A673 (cell line): ENCODE measurements around the gene EIF3A. TPM values are rescaled to one million over a fixed set of nuclear protein-coding genes. Genes with fewer than 3 reads are reported as not detected.

Experiments used
- BruUV-seq: library from RNA; stranded (reverse); fragments of 400-500 nt; replicated peaks from 2 replicates; lab custom pipeline; 2021; lab: Mats Ljungman, UMichigan
- CTCF ChIA-PET: fragments of 300-600 bp; sonication (Branson Sonifier 250); formaldehyde crosslinking; loops from one replicate; lab custom pipeline; 2022; ENCODE audit warnings: antibody characterized with exemption; lab: Charles Lee
- POLR2A ChIA-PET: fragments of 300-600 bp; sonication (Branson Sonifier 250); formaldehyde crosslinking; loops from one replicate; lab custom pipeline; 2022; ENCODE audit warnings: antibody characterized with exemption; ENCODE audit not compliant: low non-redundant PET; lab: Charles Lee
- DNase-seq: peaks from one replicate; pipeline ENCODE4 v3.0.0-alpha.2; 2015; ENCODE audit warnings: low spot score
- H3K27ac ChIP-seq: fragments of 200-600 bp; sonication (generic); 2 replicates; pipeline ENCODE4 v1.5.1; 2016; ENCODE audit warnings: mixed run types, low read depth, mild to moderate bottlenecking, mixed read lengths, antibody characterized with exemption, low read length; ENCODE audit not compliant: poor library complexity, severe bottlenecking
- H3K27me3 ChIP-seq: fragments of 200-600 bp; sonication (generic); replicated peaks from 2 replicates; pipeline ENCODE4 v1.6.1; 2017; ENCODE audit warnings: mixed run types, low read depth, mild to moderate bottlenecking, mixed read lengths, antibody characterized with exemption, low read length; ENCODE audit not compliant: insufficient read depth, poor library complexity
- H3K36me3 ChIP-seq: fragments of 200-600 bp; sonication (generic); 2 replicates; pipeline ENCODE4 v1.6.1; 2016; ENCODE audit warnings: mixed run types, mild to moderate bottlenecking, mixed read lengths, antibody characterized with exemption, low read length; ENCODE audit not compliant: insufficient read depth, poor library complexity, severe bottlenecking
- H3K4me1 ChIP-seq: fragments of 200-600 bp; sonication (generic); 2 replicates; pipeline ENCODE4 v1.6.1; 2017; ENCODE audit warnings: mixed run types, mild to moderate bottlenecking, mixed read lengths, antibody characterized with exemption, low read length; ENCODE audit not compliant: insufficient read depth, poor library complexity, severe bottlenecking
- H3K4me3 ChIP-seq: fragments of 200-600 bp; sonication (generic); 2 replicates; pipeline ENCODE4 v1.5.1; 2016; ENCODE audit warnings: low read depth, mixed run types, mild to moderate bottlenecking, mixed read lengths, low read length; ENCODE audit not compliant: poor library complexity, severe bottlenecking
- H3K9me3 ChIP-seq: fragments of 200-600 bp; sonication (generic); 2 replicates; pipeline ENCODE4 v1.6.1; 2016; ENCODE audit warnings: mixed run types, low read depth, mild to moderate bottlenecking, mixed read lengths, antibody characterized with exemption, low read length; ENCODE audit not compliant: poor library complexity, severe bottlenecking
- EZH2 ChIP-seq: fragments of 200-600 bp; sonication (generic); IDR thresholded peaks from 2 replicates; pipeline ENCODE4 v1.6.1; 2017; ENCODE audit warnings: borderline replicate concordance, low read depth, mild to moderate bottlenecking, mixed read lengths, antibody characterized with exemption, low read length; ENCODE audit not compliant: poor library complexity, severe bottlenecking
- intact Hi-C: fragments of 100-400 bp; cut with micrococcal nuclease; formaldehyde crosslinking; loops from one replicate; pipeline ENCODE4 v1.10.0; 2022; ENCODE audit not compliant: unreplicated experiment
- total RNA-seq: library from RNA; stranded (reverse); gene quantifications from 2 replicates; pipeline ENCODE4 v1.2.3, GENCODE V29; 2021
- TF ChIP-seq, protein P1 (sequence below): fragments of 300-800, 200-600 bp; sonication (generic); conservative IDR thresholded peaks from 2 replicates; pipeline ENCODE4 v1.5.1; 2017; ENCODE audit warnings: low read depth, mild to moderate bottlenecking, antibody characterized with exemption, low read length, moderate library complexity, mixed read lengths

Gene EIF3A
- total RNA-seq, 1 experiment from 2014 or later = 181 TPM

DNA sequence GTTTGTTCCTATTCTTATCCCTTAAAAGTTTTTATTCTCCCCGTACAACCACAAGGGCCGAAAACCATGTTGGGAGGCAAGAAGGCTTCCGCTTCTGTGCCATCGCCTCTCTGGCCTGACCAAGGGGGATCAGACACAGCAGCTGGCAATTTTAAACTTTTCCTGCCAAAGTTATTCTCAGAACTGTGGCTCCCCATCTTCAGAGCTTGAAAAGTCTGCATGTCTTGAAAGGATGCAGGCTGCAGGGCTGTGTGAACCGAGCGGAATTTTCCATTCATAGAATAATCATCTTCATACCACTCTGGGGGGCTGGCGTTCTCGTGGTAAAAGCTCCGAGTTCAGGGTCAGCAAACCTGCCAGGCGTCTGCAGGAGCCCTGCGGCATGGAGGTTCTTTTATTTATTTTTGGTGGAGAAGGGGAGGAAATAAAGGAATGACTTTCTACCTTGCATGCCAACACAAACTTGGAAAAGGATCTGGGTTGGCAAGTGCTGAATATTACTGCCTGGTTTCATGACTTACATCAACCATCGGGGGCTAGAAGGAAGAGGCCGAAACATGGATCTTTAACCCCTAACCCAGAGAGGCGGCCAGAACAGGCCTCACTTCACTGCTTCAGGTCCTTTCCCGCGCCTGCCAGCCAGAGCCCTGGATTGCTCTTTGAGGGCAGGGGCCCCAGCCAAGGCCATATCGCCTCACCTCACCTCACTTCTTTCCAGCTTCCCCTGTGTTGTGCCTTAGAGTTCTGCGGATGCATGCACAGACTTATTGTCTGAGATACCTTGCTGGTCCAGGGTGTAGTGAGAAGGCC lies 54.1 kb downstream of the EIF3A start:
- no peak for DNase-seq
- Histone ChIP-seq H3K27me3 (no peaks in the 10 kb centered on the region), H3K36me3 (no peaks in the 10 kb centered on the region), H3K27ac (no peak overlapping the region), H3K4me3 (no peak overlapping the region), H3K4me1 (no peaks in the 10 kb centered on the region), H3K9me3 (no peaks in the 10 kb centered on the region)
- ChIA-PET CTCF (no interaction called here), POLR2A (no interaction called here)
- intact Hi-C loops = loop anchor here (10.0 kb wide), 1 partner anchor 462 kb away; no protein-coding TSS in a partner anchor
- TF ChIP-seq EZH2 = no peak
- TF ChIP-seq, protein P1, sequence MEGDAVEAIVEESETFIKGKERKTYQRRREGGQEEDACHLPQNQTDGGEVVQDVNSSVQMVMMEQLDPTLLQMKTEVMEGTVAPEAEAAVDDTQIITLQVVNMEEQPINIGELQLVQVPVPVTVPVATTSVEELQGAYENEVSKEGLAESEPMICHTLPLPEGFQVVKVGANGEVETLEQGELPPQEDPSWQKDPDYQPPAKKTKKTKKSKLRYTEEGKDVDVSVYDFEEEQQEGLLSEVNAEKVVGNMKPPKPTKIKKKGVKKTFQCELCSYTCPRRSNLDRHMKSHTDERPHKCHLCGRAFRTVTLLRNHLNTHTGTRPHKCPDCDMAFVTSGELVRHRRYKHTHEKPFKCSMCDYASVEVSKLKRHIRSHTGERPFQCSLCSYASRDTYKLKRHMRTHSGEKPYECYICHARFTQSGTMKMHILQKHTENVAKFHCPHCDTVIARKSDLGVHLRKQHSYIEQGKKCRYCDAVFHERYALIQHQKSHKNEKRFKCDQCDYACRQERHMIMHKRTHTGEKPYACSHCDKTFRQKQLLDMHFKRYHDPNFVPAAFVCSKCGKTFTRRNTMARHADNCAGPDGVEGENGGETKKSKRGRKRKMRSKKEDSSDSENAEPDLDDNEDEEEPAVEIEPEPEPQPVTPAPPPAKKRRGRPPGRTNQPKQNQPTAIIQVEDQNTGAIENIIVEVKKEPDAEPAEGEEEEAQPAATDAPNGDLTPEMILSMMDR = no peak
- no TSS peak for BruUV-seq

DNA sequence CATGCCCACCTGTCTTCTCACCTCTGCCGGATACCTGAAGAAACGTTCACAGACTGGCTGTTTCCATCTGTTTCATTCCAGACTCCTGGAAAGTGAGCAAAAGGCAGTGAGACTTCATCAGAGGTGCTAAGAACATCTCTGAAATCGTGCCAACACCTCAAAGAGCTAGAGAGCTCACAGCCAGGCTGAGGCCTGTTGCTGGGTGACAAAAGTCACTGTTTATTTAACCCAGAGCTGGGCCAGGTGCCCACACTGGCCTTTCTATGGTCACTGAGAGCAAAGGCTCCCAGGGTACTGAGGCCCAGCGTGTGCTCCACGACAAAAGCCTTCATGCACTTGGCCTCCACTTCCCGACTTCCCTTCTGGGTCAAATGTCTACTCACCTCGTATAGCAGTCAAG lies 54.8 kb downstream of the EIF3A start:
- ChIA-PET POLR2A (no interaction called here), CTCF (no interaction called here)
- no peak for DNase-seq
- no peaks in the 10 kb centered on the region for H3K9me3 ChIP-seq
- no peaks in the 10 kb centered on the region for H3K36me3 ChIP-seq
- BruUV-seq = no TSS peak
- intact Hi-C loops = loop anchor here (10.0 kb wide), 1 partner anchor 461 kb away; no protein-coding TSS in a partner anchor
- no peaks in the 10 kb centered on the region for H3K4me1 ChIP-seq
- H3K4me3 ChIP-seq = no peak overlapping the region
- no peaks in the 10 kb centered on the region for H3K27me3 ChIP-seq
- no peak overlapping the region for H3K27ac ChIP-seq
- TF ChIP-seq, protein P1 = no peak
- no peak for TF ChIP-seq EZH2

DNA sequence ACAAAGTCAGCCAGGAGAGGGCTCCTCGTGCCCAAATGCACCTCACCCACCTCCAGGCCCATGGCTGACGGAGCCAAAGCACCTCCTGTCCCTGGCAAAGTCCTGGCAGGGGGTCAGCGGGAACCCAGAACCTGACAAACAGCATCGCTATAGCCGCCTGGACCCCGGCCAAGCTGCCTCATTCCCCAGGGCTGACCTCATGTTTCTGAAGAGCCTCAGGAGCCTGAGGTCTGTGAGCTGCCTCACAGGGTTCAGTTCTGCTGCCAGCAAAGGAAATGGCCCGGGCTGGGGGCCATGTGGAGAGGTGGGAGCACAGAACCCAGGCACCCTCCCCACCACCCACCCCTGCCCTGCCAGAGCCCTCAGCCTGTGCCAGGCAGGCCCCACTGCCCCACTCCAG lies 55.3 kb downstream of the EIF3A start:
- no TSS peak for BruUV-seq
- H3K4me1 ChIP-seq = no peaks in the 10 kb centered on the region
- intact Hi-C loops = loop anchor here (10.0 kb wide), 1 partner anchor 461 kb away; no protein-coding TSS in a partner anchor
- H3K36me3 ChIP-seq = no peaks in the 10 kb centered on the region
- H3K9me3 ChIP-seq = no peaks in the 10 kb centered on the region
- no peak for TF ChIP-seq EZH2
- TF ChIP-seq, protein P1 = no peak
- no peak for DNase-seq
- no peak overlapping the region for H3K4me3 ChIP-seq
- H3K27me3 ChIP-seq = no peaks in the 10 kb centered on the region
- ChIA-PET CTCF (no interaction called here), POLR2A (no interaction called here)
- H3K27ac ChIP-seq = no peak overlapping the region
